ENCODE results near the gene FAM163B.

Gene FAM163B

DNA sequence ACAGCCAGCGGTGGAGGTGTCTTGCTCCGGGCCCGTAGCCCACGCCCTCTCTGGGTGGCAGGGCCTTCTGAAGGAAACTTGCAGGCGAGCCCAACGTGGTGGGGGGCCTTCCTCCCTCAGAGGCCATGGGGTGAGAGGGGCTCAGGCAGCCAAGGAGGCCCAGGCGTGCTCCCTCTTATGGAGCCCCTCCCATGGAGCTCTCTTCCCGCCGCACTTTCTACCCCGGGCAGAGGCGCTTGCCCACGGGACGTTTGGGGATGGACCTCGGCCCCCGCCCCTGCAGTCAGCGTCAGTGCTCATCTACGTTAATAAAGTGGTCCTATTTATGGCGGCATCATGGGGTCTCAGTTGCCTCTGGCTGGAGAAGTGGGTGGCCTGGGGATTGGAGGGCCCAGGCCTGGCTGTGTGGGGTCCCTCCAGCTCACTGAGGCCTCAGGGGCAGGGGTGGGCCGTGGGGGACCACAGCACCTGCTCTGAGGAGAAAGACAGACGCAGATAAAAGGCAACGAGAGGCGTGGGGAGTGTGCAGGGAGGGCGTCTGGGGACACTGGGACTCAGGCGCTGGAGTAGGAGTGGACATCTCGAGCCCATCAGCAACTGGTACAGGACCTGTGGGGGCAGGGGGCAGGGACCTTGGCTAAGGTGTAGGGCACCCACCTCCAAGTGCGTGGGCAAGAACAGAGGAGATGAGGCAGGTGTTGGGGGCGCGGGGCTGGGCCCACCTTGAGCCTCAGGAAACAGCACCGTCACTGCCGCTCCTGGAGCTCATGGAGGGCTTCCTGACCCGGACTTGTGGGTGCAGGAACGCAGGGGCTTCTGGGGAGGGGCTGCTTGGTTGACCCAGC is 33.8 kb downstream of the FAM163B start:
- ChIA-PET CTCF (no interaction called here), POLR2A (no interaction called here)
- H3K4me3 ChIP-seq (ENCODE audit: low read depth, low read length), result no peak overlapping the region
- no peak for TF ChIP-seq CTCF (IDR thresholded peaks at IDR 0.05; ENCODE audit: insufficient read depth, low read length, missing control alignments)
- no peak for DNase-seq (ENCODE audit: low read depth, low spot score)

DNA sequence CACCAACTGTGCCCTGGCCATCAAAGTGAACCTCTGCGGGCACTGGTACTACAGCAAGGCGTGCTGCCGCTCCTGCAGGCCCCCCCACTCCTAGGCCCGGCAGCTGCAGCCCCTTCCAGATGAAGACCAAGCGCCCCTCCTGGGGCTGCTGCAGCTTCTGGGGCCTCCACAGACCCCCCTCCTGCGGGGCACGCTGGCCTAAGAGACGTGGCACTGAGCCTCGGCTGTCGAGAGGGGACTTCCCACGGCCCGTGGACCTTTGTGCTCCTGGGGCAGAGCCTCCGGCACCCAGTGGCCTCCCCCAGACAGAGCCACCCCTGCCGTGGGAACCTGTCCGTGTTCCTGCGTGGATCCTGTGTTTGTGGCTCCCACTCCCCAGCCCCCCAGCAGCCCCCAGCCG is 34.4 kb downstream of the FAM163B start:
- no peak overlapping the region for H3K4me3 ChIP-seq (ENCODE audit: low read depth, low read length)
- no peak for DNase-seq (ENCODE audit: low read depth, low spot score)
- no peak for TF ChIP-seq CTCF (IDR thresholded peaks at IDR 0.05; ENCODE audit: insufficient read depth, low read length, missing control alignments)
- ChIA-PET POLR2A (no interaction called here), CTCF (no interaction called here)

DNA sequence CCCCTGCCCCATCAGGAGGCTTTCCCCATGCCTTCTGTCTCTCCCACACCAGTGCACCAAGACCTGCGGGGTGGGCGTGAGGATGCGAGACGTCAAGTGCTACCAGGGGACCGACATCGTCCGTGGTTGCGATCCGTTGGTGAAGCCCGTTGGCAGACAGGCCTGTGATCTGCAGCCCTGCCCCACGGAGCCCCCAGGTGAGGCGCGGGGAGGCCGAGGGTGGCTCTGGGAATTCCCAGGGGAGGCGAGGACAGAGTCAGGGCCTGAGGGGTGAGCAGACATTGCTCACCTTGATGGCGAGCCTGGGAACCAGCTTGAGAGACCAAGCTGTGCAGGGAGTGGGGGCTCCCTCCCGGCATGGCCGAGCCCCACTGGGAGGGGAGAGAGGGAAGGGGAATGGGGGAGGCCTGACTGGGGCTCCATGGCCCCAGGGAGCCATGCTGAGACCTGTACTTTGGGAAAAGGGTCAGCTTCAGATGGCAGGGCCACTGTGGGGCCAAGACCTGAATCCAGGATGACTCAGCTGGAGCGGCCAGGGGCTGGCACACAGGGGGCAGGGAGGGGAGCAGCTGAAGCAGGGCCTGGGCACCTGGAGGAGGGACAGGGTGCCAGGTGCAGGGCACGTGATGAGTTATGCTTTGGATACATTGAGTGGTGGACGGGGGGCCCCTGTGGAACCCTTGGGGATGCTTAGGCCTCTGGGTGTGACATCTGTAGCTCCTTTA is 35.2 kb downstream of the FAM163B start:
- DNase-seq (ENCODE audit: low read depth, low spot score), result no peak
- no peak for TF ChIP-seq CTCF (IDR thresholded peaks at IDR 0.05; ENCODE audit: insufficient read depth, low read length, missing control alignments)
- CTCF ChIA-PET, result no interaction called here
- POLR2A ChIA-PET, result no interaction called here
- H3K4me3 ChIP-seq (ENCODE audit: low read depth, low read length), result no peak overlapping the region

DNA sequence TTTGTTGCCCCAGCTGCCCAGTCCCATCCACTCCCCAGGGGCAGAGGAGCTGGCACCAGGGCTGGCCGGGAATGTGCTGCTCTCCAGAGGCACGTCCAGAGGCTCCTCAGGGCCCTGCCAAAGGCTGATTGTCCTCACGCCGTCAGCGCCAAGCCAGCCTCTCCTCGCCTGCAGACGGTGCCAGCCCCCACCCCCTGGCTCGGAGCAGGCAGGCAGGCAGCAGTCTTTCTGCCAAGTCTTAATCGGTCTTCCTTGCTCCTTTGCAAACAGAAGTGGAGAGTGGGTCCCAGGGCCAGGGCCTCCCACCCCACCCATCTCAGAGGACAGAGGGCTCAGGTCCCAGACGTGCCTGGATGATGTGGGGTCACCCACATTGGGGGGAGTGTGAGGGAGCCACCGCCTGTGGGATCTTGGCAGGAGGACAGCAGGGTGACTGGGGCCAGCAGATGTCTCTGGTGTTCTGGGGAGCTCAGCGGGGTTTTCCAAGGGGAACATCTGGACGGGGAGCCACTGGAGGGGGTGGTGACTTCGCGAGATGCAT is 36.3 kb downstream of the FAM163B start:
- ChIA-PET POLR2A (no interaction called here), CTCF (no interaction called here)
- TF ChIP-seq CTCF (IDR thresholded peaks at IDR 0.05; ENCODE audit: insufficient read depth, low read length, missing control alignments), result no peak
- no peak overlapping the region for H3K4me3 ChIP-seq (ENCODE audit: low read depth, low read length)
- no peak for DNase-seq (ENCODE audit: low read depth, low spot score)

DNA sequence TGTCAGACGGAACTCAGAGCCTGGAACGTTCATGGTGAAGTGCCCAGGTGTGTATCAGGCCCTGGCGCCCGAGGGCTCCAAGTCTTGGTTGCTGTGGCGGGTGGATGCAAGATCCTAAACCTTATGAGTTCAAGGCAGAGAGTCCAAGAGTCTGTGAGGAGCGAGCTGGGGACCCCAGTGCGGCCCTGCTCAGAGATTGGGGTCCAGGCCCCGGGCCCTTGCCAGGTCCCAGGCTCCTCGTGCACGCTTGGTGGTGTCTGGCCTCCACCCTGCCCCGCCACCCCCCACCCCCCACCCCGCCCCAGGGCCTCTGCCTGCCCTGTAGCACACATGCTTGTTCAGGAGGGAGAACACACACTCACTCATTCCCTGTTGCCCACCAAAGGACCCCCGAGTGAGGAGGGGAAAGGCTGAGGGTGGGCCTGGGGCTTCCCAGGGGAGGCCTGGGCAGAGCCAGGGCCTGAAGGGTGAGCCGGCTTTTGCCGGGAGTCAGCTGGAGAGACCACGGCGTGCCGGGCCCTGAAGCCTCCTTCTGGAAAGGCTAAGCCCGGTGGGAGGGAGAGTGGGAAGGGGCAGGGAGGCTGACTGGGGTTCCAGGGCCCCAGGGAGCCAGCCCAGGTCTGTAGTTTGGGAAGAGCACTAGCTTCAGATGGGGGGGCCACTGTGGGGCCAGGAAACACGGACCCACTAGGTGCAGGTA is 37.1 kb downstream of the FAM163B start:
- no peak for DNase-seq (ENCODE audit: low read depth, low spot score)
- ChIA-PET POLR2A (no interaction called here), CTCF (no interaction called here)
- TF ChIP-seq CTCF (IDR thresholded peaks at IDR 0.05; ENCODE audit: insufficient read depth, low read length, missing control alignments), result no peak
- no peak overlapping the region for H3K4me3 ChIP-seq (ENCODE audit: low read depth, low read length)

All from AG04449 (cell line).